ENCODE measurements around the gene CXCL9. TPM values are rescaled to one million over a fixed set of nuclear protein-coding genes. Genes with fewer than 3 reads are reported as not detected.
"Not testable (repeated sequence)": the region's sequence is repeated elsewhere in the genome, so short reads cannot be mapped to it uniquely, and the experiment has no call there.

Gene CXCL9
- total RNA-seq, 4 donors from 2014 or later = 0.13 to 0.31 TPM; not detected in 2

DNA sequence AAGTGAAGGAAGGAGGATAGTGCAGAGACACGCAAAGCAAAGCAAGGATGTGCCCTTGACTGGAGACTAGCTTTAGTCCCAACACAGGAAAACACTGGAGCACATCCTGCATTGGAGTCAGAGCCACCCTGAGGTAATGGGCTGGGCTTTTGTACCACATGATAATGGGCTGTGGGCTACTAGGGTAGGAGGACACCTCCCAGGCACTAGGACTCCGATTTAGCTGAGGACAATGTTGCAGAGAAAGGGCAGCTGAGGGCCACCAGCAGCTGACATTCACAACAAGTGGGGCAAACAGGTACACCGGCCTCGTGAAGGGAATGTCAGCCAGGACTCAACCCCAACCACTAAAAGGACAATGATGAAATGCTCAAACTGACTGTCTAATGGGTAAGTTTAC is 26.7 kb downstream of the CXCL9 start:
- Histone ChIP-seq H3K27me3 (no peaks in the 10 kb centered on the region), H3K4me1 (no peaks in the 10 kb centered on the region), H3K27ac (no peak overlapping the region), H3K4me3 (no peak overlapping the region), H3K9me3 (no peaks in the 10 kb centered on the region), H3K36me3 (peaks cover 7 to 67% of the 10 kb centered on the region in 2 donors)
- TF ChIP-seq, protein P1, sequence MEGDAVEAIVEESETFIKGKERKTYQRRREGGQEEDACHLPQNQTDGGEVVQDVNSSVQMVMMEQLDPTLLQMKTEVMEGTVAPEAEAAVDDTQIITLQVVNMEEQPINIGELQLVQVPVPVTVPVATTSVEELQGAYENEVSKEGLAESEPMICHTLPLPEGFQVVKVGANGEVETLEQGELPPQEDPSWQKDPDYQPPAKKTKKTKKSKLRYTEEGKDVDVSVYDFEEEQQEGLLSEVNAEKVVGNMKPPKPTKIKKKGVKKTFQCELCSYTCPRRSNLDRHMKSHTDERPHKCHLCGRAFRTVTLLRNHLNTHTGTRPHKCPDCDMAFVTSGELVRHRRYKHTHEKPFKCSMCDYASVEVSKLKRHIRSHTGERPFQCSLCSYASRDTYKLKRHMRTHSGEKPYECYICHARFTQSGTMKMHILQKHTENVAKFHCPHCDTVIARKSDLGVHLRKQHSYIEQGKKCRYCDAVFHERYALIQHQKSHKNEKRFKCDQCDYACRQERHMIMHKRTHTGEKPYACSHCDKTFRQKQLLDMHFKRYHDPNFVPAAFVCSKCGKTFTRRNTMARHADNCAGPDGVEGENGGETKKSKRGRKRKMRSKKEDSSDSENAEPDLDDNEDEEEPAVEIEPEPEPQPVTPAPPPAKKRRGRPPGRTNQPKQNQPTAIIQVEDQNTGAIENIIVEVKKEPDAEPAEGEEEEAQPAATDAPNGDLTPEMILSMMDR (IDR thresholded peaks at IDR 0.05) = no peak
- no peak for TF ChIP-seq EP300 (IDR thresholded peaks at IDR 0.05)
- WGBS, 2 donors (ENCODE audit: low coverage in 1 of 2) = 86 to 94% methylated on average over 3 to 4 of the region's 4 CpGs
- ATAC-seq = no peak

DNA sequence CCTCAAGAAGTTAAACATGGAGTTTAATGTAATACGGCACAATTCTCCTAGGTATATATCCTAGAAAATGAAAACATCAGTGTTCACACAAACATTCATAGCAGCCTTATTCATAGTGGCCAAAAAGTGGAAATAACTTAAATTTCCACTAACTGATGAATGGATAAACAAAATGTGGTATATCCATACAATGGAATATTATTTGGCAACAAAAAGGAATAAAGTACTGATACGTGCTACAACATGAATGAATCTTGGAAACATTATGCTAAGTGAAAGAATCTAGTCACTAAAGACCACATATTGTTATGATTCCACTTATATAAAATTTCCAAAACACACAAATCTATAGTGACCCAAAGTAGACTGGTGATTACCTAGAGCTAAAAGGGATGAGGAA is 31.1 kb downstream of the CXCL9 start:
- H3K27me3 ChIP-seq = no peaks in the 10 kb centered on the region

DNA sequence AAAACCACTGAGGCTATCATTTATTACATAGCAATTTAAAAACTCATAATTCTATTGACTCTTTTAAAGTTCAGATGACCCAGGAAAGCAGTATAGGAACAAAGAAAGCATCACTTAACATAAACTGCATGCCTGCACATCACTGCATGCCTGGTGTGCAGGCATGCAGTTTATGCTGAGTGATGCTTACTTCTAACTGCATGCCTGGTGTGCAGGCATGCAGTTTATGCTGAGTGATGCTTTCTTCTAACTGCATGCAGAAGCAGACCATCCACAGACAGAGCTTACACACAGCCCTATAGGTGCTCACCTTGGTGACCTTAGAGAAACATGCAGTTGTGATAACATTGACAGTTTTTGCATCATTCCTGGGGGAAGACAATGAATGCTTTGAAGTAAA is 33.5 kb downstream of the CXCL9 start:
- Histone ChIP-seq H3K27me3 (no peaks in the 10 kb centered on the region), H3K9me3 (no peaks in the 10 kb centered on the region), H3K4me3 (no peak overlapping the region), H3K4me1 (no peaks in the 10 kb centered on the region), H3K36me3 (peaks cover 4 to 99% of the 10 kb centered on the region in 2 donors), H3K27ac (no peak overlapping the region)
- TF ChIP-seq POLR2AphosphoS5 (IDR thresholded peaks at IDR 0.05) (no peak), POLR2A (IDR thresholded peaks at IDR 0.05) (no peak), EP300 (IDR thresholded peaks at IDR 0.05) (no peak)
- TF ChIP-seq, protein P1 (IDR thresholded peaks at IDR 0.05) = no peak
- no peak for ATAC-seq

More for the DNA sequence above, 31.1 kb downstream of the CXCL9 start:
- Histone ChIP-seq H3K4me1 (no peaks in the 10 kb centered on the region), H3K4me3 (no peak overlapping the region), H3K36me3 (peaks cover 9 to 97% of the 10 kb centered on the region in 2 donors), H3K9me3 (no peaks in the 10 kb centered on the region), H3K27ac (no peak overlapping the region)
- TF ChIP-seq EP300 (IDR thresholded peaks at IDR 0.05) = no peak
- TF ChIP-seq POLR2AphosphoS5 (IDR thresholded peaks at IDR 0.05) = no peak
- TF ChIP-seq, protein P1 (IDR thresholded peaks at IDR 0.05) = no peak
- TF ChIP-seq POLR2A (IDR thresholded peaks at IDR 0.05) = no peak
- whole genome bisulfite sequencing, 2 donors (ENCODE audit: low coverage in 1 of 2) = 87 to 91% methylated on average over 2 of the region's 2 CpGs
- ATAC-seq = no peak

DNA sequence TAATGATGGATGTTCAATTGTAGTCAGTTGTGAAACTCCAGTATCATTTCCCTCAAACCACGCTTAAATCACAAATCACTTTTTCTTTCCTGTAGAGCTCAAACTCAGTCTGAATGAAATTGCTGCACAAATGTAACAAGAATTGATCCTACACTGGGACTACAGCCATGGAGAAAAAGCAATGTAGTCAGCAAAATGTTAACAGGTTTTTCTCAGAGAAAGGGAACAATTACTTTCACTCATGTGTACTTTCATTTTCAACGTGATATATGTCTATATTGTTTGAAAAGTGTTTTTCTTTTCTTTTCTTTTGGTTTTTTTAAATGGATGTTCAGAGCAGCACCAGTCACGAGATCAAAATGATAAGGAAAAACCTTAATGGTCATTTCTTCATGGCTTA is 39.2 kb downstream of the CXCL9 start:
- H3K4me1 ChIP-seq = no peaks in the 10 kb centered on the region
- no peak overlapping the region for H3K27ac ChIP-seq
- H3K36me3 ChIP-seq = peaks cover 11 to 100% of the 10 kb centered on the region in 2 donors
- H3K27me3 ChIP-seq = no peaks in the 10 kb centered on the region
- peaks cover 0 to under 1% (median 0%) of the 10 kb centered on the region in 3 donors for H3K9me3 ChIP-seq
- no peak for TF ChIP-seq EP300 (IDR thresholded peaks at IDR 0.05)
- TF ChIP-seq, protein P1 (IDR thresholded peaks at IDR 0.05) = no peak
- TF ChIP-seq POLR2AphosphoS5 (IDR thresholded peaks at IDR 0.05) = no peak
- no peak for TF ChIP-seq POLR2A (IDR thresholded peaks at IDR 0.05)
- 81 to 89% methylated on average over 3 of the region's 3 CpGs for WGBS, 2 donors (ENCODE audit: low coverage in 1 of 2)
- ATAC-seq = no peak
- H3K4me3 ChIP-seq = no peak overlapping the region

DNA sequence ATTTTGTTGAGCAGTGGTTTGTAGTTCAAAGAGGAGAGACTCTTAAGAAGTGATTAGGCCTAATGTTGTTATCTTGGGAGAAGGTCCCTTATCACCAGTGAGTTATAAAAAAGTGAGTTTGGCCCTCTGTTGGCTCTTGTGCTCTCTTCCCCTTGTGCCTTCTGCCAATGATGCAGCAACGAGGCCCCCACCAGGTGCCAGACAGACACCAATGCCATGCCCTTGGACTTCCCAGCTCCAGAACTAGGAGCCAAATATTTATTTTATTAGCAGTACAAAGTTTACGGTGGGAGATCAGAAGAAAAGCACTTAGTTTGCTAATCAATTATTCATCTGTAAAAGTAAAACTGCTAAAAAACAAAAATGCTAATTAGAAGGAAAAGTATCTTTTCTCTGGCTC is 43.8 kb downstream of the CXCL9 start:
- Histone ChIP-seq H3K4me3 (no peak overlapping the region), H3K27me3 (no peaks in the 10 kb centered on the region), H3K9me3 (peaks cover 0 to 4% (median 0%) of the 10 kb centered on the region in 3 donors), H3K27ac (no peak overlapping the region), H3K4me1 (no peaks in the 10 kb centered on the region), H3K36me3 (peaks cover 9 to 100% of the 10 kb centered on the region in 2 donors)
- TF ChIP-seq EP300 (IDR thresholded peaks at IDR 0.05) (no peak), POLR2A (IDR thresholded peaks at IDR 0.05) (no peak), POLR2AphosphoS5 (IDR thresholded peaks at IDR 0.05) (no peak)
- TF ChIP-seq, protein P1 (IDR thresholded peaks at IDR 0.05) = no peak
- 86% methylated on average over 1 of the region's 2 CpGs; no CpG with 5 or more reads in 1 of the 2 donors for WGBS, 2 donors (ENCODE audit: low coverage in 1 of 2)
- ATAC-seq = no peak

DNA sequence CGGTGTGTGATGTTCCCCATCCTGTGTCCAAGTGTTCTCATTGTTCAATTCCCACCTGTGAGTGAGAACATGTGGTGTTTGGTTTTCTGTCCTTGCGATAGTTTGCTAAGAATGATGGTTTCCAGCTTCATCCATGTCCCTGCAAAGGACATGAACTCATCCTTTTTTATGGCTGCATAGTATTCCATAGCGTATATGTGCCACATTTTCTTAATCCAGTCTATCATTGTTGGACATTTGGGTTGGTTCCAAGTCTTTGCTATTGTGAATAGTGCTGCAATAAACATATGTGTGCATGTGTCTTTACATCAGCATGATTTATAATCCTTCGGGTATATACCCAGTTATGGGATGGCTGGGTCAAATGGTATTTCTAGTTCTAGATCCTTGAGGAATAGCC is 45.2 kb downstream of the CXCL9 start:
- WGBS, 2 donors (ENCODE audit: low coverage in 1 of 2) = 86 to 97% methylated on average over 4 of the region's 4 CpGs
- H3K36me3 ChIP-seq = peaks cover 5 to 100% of the 10 kb centered on the region in 2 donors
- H3K4me1 ChIP-seq, H3K9me3 ChIP-seq, H3K4me3 ChIP-seq, H3K27ac ChIP-seq, H3K27me3 ChIP-seq, ATAC-seq: not testable (repeated sequence)

DNA sequence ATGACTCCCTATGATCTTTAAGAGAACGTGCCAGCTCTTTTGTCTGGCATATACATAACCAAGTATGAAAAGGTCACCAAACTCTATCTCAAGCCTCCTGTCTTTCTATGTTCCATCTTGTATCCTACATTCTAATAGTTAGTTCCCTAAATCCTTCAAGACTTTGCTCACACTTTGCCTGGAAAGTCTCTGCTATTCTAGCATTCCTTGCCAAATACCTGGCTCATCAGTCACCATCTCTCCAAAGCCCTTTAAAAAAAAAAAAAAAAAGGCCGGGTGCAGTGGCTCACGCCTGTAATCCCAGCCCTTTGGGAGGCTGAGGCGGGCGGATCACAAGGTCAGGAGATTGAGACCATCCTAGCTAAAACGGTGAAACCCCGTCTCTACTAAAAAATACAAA is 48.8 kb downstream of the CXCL9 start:
- H3K4me1 ChIP-seq, H3K9me3 ChIP-seq, H3K4me3 ChIP-seq, H3K27ac ChIP-seq, ATAC-seq, H3K27me3 ChIP-seq: not testable (repeated sequence)
- H3K36me3 ChIP-seq = peaks cover 4 to 100% of the 10 kb centered on the region in 2 donors
- 98 to 100% methylated on average over 3 to 5 of the region's 7 CpGs for WGBS, 2 donors (ENCODE audit: low coverage in 1 of 2)

DNA sequence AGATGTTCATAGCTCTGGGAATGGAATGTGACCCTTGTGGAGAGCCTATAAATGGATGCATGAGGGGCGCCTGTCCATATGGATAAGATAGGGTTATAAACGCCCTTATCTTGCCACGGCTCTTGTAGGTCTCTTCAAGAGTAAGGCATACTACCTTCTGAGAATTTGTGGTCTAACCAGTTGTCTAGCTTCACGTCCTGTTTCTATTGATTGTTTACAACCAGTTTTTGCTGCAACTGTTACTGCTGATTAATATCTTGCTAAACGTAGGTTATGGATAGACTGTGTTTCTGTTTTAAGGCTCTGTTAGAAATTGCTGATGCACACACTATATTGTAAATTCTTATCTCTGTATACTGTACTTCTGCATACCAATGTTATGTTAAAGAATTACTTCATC is 52.5 kb downstream of the CXCL9 start:
- not testable (repeated sequence) for H3K9me3 ChIP-seq, ATAC-seq, H3K4me3 ChIP-seq, H3K27ac ChIP-seq, H3K4me1 ChIP-seq, H3K27me3 ChIP-seq
- H3K36me3 ChIP-seq = peaks cover 7 to 100% of the 10 kb centered on the region in 2 donors
- WGBS, 2 donors (ENCODE audit: low coverage in 1 of 2) = 57 to 87% methylated on average over 2 to 5 of the region's 5 CpGs

All from gastroesophageal sphincter (tissue), 4 donors.